Measurements from ENCODE around the gene MAEA.

GRCh38 chr4:1330761-1331590 is 41.3 kb downstream of the MAEA start:
- TF ChIP-seq GATA2 (IDR thresholded peaks at IDR 0.05; ENCODE audit: low read depth, low read length): no peak; the same call in 1 of the 2 replicates
- TF ChIP-seq GATA3 (IDR thresholded peaks at IDR 0.05; ENCODE audit: low read depth, low read length): no peak
